DOHH2 (cell line): Measurements from ENCODE around the gene POT1.

Experiments used
- CTCF ChIP-seq: fragments of 200-600 bp; sonication (generic); IDR thresholded peaks from one replicate; pipeline ENCODE4 v1.5.1; 2014; ENCODE audit warnings: antibody characterized with exemption, mild to moderate bottlenecking, low read depth, low read length; ENCODE audit not compliant: poor library complexity, severe bottlenecking
- EZH2phosphoT487 ChIP-seq: fragments of 200-600 bp; sonication (generic); IDR thresholded peaks from 2 replicates; pipeline ENCODE4 v1.6.1; 2017; ENCODE audit warnings: borderline replicate concordance, mild to moderate bottlenecking, antibody characterized with exemption, low read length, moderate library complexity, mixed read lengths

GRCh38 chr7:124959676-124960075 is 30.1 kb upstream of the POT1 start:
- TF ChIP-seq EZH2phosphoT487 (no peak), CTCF (no peak)
